Panc1 (cell line): ENCODE data around the gene NRG2. TPM values are rescaled to one million over a fixed set of nuclear protein-coding genes. Genes with fewer than 3 reads are reported as not detected.

Experiments
- ATAC-seq: fragments of 200-7000 bp; cut with Tn5 transposase; 2 replicates; pipeline ENCODE4 v1.9.1; 2020; ENCODE audit warnings: mild to moderate bottlenecking, moderate library complexity
- BruUV-seq: library from RNA; stranded (reverse); fragments of 400-500 nt; replicated peaks from 2 replicates; lab custom pipeline; 2021; lab: Mats Ljungman, UMichigan
- CTCF ChIA-PET: fragments of 300-600 bp; sonication (Branson Sonifier 250); formaldehyde crosslinking; loops from one replicate; lab custom pipeline; 2022; ENCODE audit warnings: antibody characterized with exemption; lab: Charles Lee
- POLR2A ChIA-PET: fragments of 300-600 bp; sonication (Branson Sonifier 250); formaldehyde crosslinking; loops from one replicate; lab custom pipeline; 2022; ENCODE audit warnings: antibody characterized with exemption; lab: Charles Lee
- DNase-seq: peaks from one replicate; pipeline ENCODE4 v3.0.0-alpha.2; 2010; ENCODE audit warnings: low read depth, low spot score
- H3K27ac ChIP-seq: 2 replicates; pipeline ENCODE4 v1.5.1; 2011; ENCODE audit warnings: mild to moderate bottlenecking, low read length, inconsistent platforms
- H3K27me3 ChIP-seq: fragments of 200-500 bp; sonication (Bioruptor generic); 2 replicates; pipeline ENCODE4 v1.6.0; 2014; ENCODE audit warnings: low read length, inconsistent platforms; ENCODE audit not compliant: control insufficient read depth, insufficient read depth
- H3K36me3 ChIP-seq: fragments of 200-500 bp; sonication (Bioruptor generic); 2 replicates; pipeline ENCODE4 v1.5.1; 2014; ENCODE audit warnings: inconsistent platforms, mild to moderate bottlenecking, low read length, moderate library complexity; ENCODE audit not compliant: control insufficient read depth, insufficient read depth
- H3K4me1 ChIP-seq: 2 replicates; pipeline ENCODE4 v1.5.1; 2011; ENCODE audit warnings: inconsistent platforms, mild to moderate bottlenecking, low read length, moderate library complexity; ENCODE audit not compliant: control insufficient read depth, insufficient read depth
- H3K4me3 ChIP-seq, 2 experiments: 2 replicates each; pipeline ENCODE4 v1.5.1; 2011 to 2012; ENCODE audit warnings: low read depth in 2 of 2, low read length in 2 of 2, mild to moderate bottlenecking in 2 of 2, inconsistent platforms in 1 of 2, moderate library complexity in 1 of 2
- H3K9me3 ChIP-seq: fragments of 200-500 bp; sonication (Bioruptor generic); 2 replicates; pipeline ENCODE4 v1.5.1; 2014; ENCODE audit warnings: low read depth, mild to moderate bottlenecking, inconsistent platforms, low read length, moderate library complexity; ENCODE audit not compliant: control insufficient read depth, insufficient read depth
- CTCF ChIP-seq: fragments of 450-650 bp; IDR thresholded peaks from 2 replicates; pipeline ENCODE4 v1.5.1; 2017; ENCODE audit warnings: mild to moderate bottlenecking
- POLR2AphosphoS5 ChIP-seq: IDR thresholded peaks from 2 replicates; pipeline ENCODE4 v1.6.1; 2012; ENCODE audit warnings: mild to moderate bottlenecking, low read depth, low read length, moderate library complexity
- REST ChIP-seq, 2 experiments: IDR thresholded peaks; 2 replicates each; pipeline ENCODE4 v1.6.1; 2011 to 2012; ENCODE audit warnings: low read depth in 2 of 2, control low read depth in 1 of 2, low read length in 1 of 2, mild to moderate bottlenecking in 1 of 2, moderate library complexity in 1 of 2; ENCODE audit not compliant: insufficient read depth in 1 of 2
- SIN3A ChIP-seq: IDR thresholded peaks from 2 replicates; pipeline ENCODE4 v1.6.1; 2012; ENCODE audit warnings: low read depth, mild to moderate bottlenecking, low read length, moderate library complexity, borderline replicate concordance; ENCODE audit not compliant: insufficient read depth
- TCF7L2 ChIP-seq: IDR thresholded peaks from 2 replicates; pipeline ENCODE4 v1.6.1; 2011; ENCODE audit warnings: mild to moderate bottlenecking, low read depth, low read length, inconsistent platforms
- in situ Hi-C: cut with HindIII; loops from 2 replicates; pipeline ENCODE4 v1.10.0; 2016; ENCODE audit warnings: low sequenced_read_pairs, low pct_unique_long_range_greater_than_20kb
- intact Hi-C: fragments of 100-400 bp; cut with micrococcal nuclease; formaldehyde crosslinking; loops from one replicate; pipeline ENCODE4 v1.10.0; 2022; ENCODE audit not compliant: unreplicated experiment
- total RNA-seq: library from RNA; stranded (reverse); gene quantifications from one replicate; pipeline ENCODE4 v1.2.1, GENCODE V29; 2021; ENCODE audit not compliant: unreplicated experiment

Gene NRG2
- total RNA-seq, 1 experiment from 2014 or later, result 20.2 TPM

DNA sequence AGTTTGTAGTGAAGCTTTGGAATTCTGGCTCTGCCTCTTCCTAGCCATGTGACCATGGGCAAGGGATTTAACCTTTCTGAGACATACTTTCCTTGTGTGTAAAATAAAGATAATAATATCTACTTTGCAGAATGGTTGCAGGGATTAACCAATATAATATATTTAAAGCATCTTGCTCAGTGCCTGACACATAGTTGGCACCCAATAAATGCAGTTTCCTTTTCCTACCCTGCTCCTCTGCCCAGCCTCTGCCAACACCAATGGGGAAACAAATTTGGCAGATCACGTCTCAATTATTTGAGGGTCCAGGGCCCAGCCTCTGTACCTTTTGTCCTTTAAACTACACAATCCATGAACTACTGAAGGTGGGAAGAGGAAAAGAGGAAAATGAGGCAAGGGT, 91.1 kb downstream of the NRG2 start:
- TF ChIP-seq CTCF, result no peak
- no peak for TF ChIP-seq REST (IDR thresholded peaks at IDR 0.05; ENCODE audit: insufficient read depth in 1 of 2, low read depth in 2 of 2, low read length in 1 of 2)
- no peak for TF ChIP-seq SIN3A
- TF ChIP-seq POLR2AphosphoS5, result no peak
- TF ChIP-seq TCF7L2, result no peak
- CTCF ChIA-PET, result no interaction called here
- Histone ChIP-seq H3K4me3 (no peak overlapping the region), H3K4me1 (no peaks in the 10 kb centered on the region), H3K9me3 (no peaks in the 10 kb centered on the region), H3K27ac (no peak overlapping the region), H3K27me3 (no peaks in the 10 kb centered on the region), H3K36me3 (no peaks in the 10 kb centered on the region)
- POLR2A ChIA-PET, result no interaction called here
- no peak for ATAC-seq
- no peak for DNase-seq
- intact Hi-C loops (no loop called here), in situ Hi-C loops (no loop called here)
- BruUV-seq, result no TSS peak

GRCh38 chr5:139951296-139951924, 91.7 kb downstream of the NRG2 start:
- BruUV-seq, result no TSS peak
- Histone ChIP-seq H3K4me3 (no peak overlapping the region), H3K36me3 (no peaks in the 10 kb centered on the region), H3K9me3 (no peaks in the 10 kb centered on the region), H3K27me3 (no peaks in the 10 kb centered on the region), H3K4me1 (no peaks in the 10 kb centered on the region), H3K27ac (no peak overlapping the region)
- intact Hi-C loops (no loop called here), in situ Hi-C loops (no loop called here)
- no peak for ATAC-seq
- CTCF ChIA-PET, result no interaction called here
- no peak for TF ChIP-seq CTCF
- TF ChIP-seq TCF7L2, result no peak
- TF ChIP-seq SIN3A, result no peak
- no peak for TF ChIP-seq REST (IDR thresholded peaks at IDR 0.05; ENCODE audit: insufficient read depth in 1 of 2, low read depth in 2 of 2, low read length in 1 of 2)
- TF ChIP-seq POLR2AphosphoS5, result no peak
- POLR2A ChIA-PET, result no interaction called here
- DNase-seq, result no peak
